Measurements from ENCODE around the gene SRPRA. TPM values are rescaled to one million over a fixed set of nuclear protein-coding genes. Genes with fewer than 3 reads are reported as not detected.

SRPRA gene
- total RNA-seq, 1 donor from 2014 or later = 120 TPM

- no peaks in the 10 kb centered on the region for H3K27me3 ChIP-seq
- H3K4me1 ChIP-seq = peaks cover 11% of the 10 kb centered on the region
- no peak for TF ChIP-seq CTCF (IDR thresholded peaks at IDR 0.05)
- H3K36me3 ChIP-seq = peaks cover 18% of the 10 kb centered on the region
- H3K27ac ChIP-seq = no peak overlapping the region
- DNase-seq (no peak), ATAC-seq (no peak)
- no peak overlapping the region for H3K4me3 ChIP-seq
- H3K9me3 ChIP-seq = no peaks in the 10 kb centered on the region
- intact Hi-C loops (cut with DNase I) = no loop called here
Measured at GRCh38 chr11:126277322-126277721, 8.6 kb upstream of the SRPRA start.

GRCh38 chr11:126268361-126268707 is 361 bp downstream of the SRPRA start:
- Histone ChIP-seq H3K9me3 (no peaks in the 10 kb centered on the region), H3K4me3 (peak overlapping the region; percentile 93), H3K36me3 (peaks cover 44% of the 10 kb centered on the region), H3K4me1 (peaks cover 17% of the 10 kb centered on the region), H3K27me3 (no peaks in the 10 kb centered on the region), H3K27ac (peak overlapping the region; percentile 96)
- DNase-seq = peak; percentile 70
- no peak for TF ChIP-seq CTCF (IDR thresholded peaks at IDR 0.05)
- peak; percentile 35 for ATAC-seq
- intact Hi-C loops (cut with DNase I) = no loop called here

- Histone ChIP-seq H3K9me3 (no peaks in the 10 kb centered on the region), H3K4me1 (peaks cover 17% of the 10 kb centered on the region), H3K36me3 (peaks cover 49% of the 10 kb centered on the region), H3K27me3 (no peaks in the 10 kb centered on the region), H3K4me3 (peak overlapping the region; percentile 93), H3K27ac (peak overlapping the region; percentile 96)
- intact Hi-C loops (cut with DNase I) = no loop called here
- DNase-seq (no peak), ATAC-seq (no peak)
- TF ChIP-seq CTCF (IDR thresholded peaks at IDR 0.05) = no peak
Measured at GRCh38 chr11:126267650-126268049, 1.0 kb downstream of the SRPRA start.

- TF ChIP-seq CTCF (IDR thresholded peaks at IDR 0.05) = no peak
- H3K9me3 ChIP-seq = no peaks in the 10 kb centered on the region
- H3K27me3 ChIP-seq = no peaks in the 10 kb centered on the region
- ATAC-seq (no peak), DNase-seq (no peak)
- no peak overlapping the region for H3K27ac ChIP-seq
- intact Hi-C loops (cut with DNase I) = no loop called here
- H3K36me3 ChIP-seq = peaks cover 63% of the 10 kb centered on the region
- H3K4me3 ChIP-seq = no peak overlapping the region
- H3K4me1 ChIP-seq = peaks cover 17% of the 10 kb centered on the region
Measured at GRCh38 chr11:126265811-126266210, 2.9 kb downstream of the SRPRA start.

DNA sequence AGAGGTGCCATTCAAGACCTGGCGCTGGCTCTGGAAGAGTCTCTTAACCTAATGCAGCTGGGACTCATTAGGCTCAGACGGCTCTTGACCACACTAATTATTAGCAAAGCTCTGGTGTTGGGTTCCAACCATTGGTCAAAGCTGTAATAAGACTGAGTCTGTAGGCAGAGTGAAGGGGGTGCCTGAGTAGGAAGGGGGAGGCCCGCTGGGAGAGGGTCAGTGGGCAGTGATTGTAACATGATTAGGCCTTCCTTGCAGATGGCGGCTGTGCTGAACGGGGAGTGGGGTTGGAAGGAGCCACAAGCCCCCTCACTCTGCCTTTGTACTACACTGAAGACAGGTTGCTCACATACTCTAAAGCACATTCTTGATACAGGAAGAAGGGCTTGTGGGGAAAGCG is 5.2 kb downstream of the SRPRA start:
- no peak overlapping the region for H3K4me3 ChIP-seq
- no peak overlapping the region for H3K27ac ChIP-seq
- TF ChIP-seq CTCF (IDR thresholded peaks at IDR 0.05) = no peak
- H3K9me3 ChIP-seq = no peaks in the 10 kb centered on the region
- intact Hi-C loops (cut with DNase I) = no loop called here
- peaks cover 9% of the 10 kb centered on the region for H3K4me1 ChIP-seq
- ATAC-seq = no peak
- H3K27me3 ChIP-seq = no peaks in the 10 kb centered on the region
- no peak for DNase-seq
- peaks cover 64% of the 10 kb centered on the region for H3K36me3 ChIP-seq

DNA sequence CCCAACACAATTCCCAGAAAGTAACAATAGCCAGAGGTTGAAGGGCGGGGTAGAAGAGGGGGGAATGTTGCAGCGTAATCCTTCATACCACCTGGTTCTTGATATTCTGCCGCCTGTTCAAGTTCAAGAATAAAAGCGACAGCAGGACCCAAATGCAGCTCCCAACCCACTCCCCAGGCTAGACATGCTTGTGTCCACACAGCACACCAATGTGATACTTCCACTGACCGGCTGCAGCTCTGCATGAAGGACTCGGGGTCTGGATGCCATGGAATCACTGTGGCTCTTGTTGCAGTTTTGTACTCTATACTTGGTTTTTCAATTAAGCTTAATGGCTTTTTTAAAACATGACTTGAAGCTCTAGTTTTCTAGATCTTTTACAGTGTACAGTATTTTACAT is 6.5 kb downstream of the SRPRA start:
- Histone ChIP-seq H3K4me1 (peaks cover under 1% of the 10 kb centered on the region), H3K36me3 (peaks cover 73% of the 10 kb centered on the region), H3K9me3 (no peaks in the 10 kb centered on the region), H3K4me3 (no peak overlapping the region), H3K27me3 (no peaks in the 10 kb centered on the region), H3K27ac (no peak overlapping the region)
- TF ChIP-seq CTCF (IDR thresholded peaks at IDR 0.05) = no peak
- intact Hi-C loops (cut with DNase I) = no loop called here
- no peak for ATAC-seq
- no peak for DNase-seq

Data from upper lobe of right lung (tissue), 1 donor.